ENCODE measurements around the gene VSTM5.

The VSTM5 gene

GRCh38 chr11:93842034-93842433, 8.4 kb downstream of the VSTM5 start:
- DNase-seq, result no peak

GRCh38 chr11:93841446-93841845, 9.0 kb downstream of the VSTM5 start:
- DNase-seq, result no peak

- DNase-seq, result no peak
Measured at GRCh38 chr11:93840981-93841380, 9.4 kb downstream of the VSTM5 start.

GRCh38 chr11:93840180-93840579, 10.2 kb downstream of the VSTM5 start:
- no peak for DNase-seq

- no peak for DNase-seq
Measured at GRCh38 chr11:93838967-93839366, 11.5 kb downstream of the VSTM5 start.

GRCh38 chr11:93832780-93833179, 17.6 kb downstream of the VSTM5 start:
- DNase-seq, result no peak

GRCh38 chr11:93831343-93832127, 18.9 kb downstream of the VSTM5 start:
- DNase-seq, result no peak

- DNase-seq, result no peak
Measured at GRCh38 chr11:93829598-93829997, 20.8 kb downstream of the VSTM5 start.

GRCh38 chr11:93827363-93827762, 23.1 kb downstream of the VSTM5 start:
- no peak for DNase-seq

- DNase-seq, result no peak
Measured at GRCh38 chr11:93823210-93823609, 27.2 kb downstream of the VSTM5 start.

GRCh38 chr11:93822359-93822758, 28.1 kb downstream of the VSTM5 start:
- DNase-seq, result no peak

- DNase-seq, result no peak
Measured at GRCh38 chr11:93821617-93822016, 28.8 kb downstream of the VSTM5 start.

- no peak for DNase-seq
Measured at GRCh38 chr11:93820847-93821246, 29.6 kb downstream of the VSTM5 start.

GRCh38 chr11:93819966-93820695, 30.3 kb downstream of the VSTM5 start:
- DNase-seq, result no peak

GRCh38 chr11:93817426-93818348, 32.7 kb downstream of the VSTM5 start:
- DNase-seq, result no peak

GRCh38 chr11:93814966-93815633, 35.3 kb downstream of the VSTM5 start:
- no peak for DNase-seq

- DNase-seq, result no peak
Measured at GRCh38 chr11:93813974-93814373, 36.4 kb downstream of the VSTM5 start.

GRCh38 chr11:93807980-93808379, 42.4 kb downstream of the VSTM5 start:
- DNase-seq, result no peak

- no peak for DNase-seq
Measured at GRCh38 chr11:93804879-93805278, 45.5 kb downstream of the VSTM5 start.

GRCh38 chr11:93801366-93801765, 49.1 kb downstream of the VSTM5 start:
- no peak for DNase-seq

GRCh38 chr11:93796441-93797231, 53.8 kb downstream of the VSTM5 start:
- no peak for DNase-seq

GRCh38 chr11:93791493-93791892, 58.9 kb downstream of the VSTM5 start:
- no peak for DNase-seq
